DMS153 treated with DMSO at 0.1 percent for 48 hours (cell line): ENCODE results near the gene TRPV4.
"Not testable (repeated sequence)": the region's sequence is repeated elsewhere in the genome, so short reads cannot be mapped to it uniquely, and the experiment has no call there.

Experiments
- DNase-seq: peaks from one replicate; lab custom pipeline; 2025; ENCODE audit not compliant: unreplicated experiment; lab: John Stamatoyannopoulos, UW

TRPV4 gene

GRCh38 chr12:109833307-109834189 is at the start of gene TRPV4:
Gene TRPV4 (minus strand): TSS chr12:109833398. CDS start chr12:109814796, 18,602 bp downstream.
- DNase-seq = no peak

GRCh38 chr12:109881752-109882151 is 48.6 kb upstream of the TRPV4 start:
- DNase-seq = no peak

GRCh38 chr12:109880938-109881337 is 47.7 kb upstream of the TRPV4 start:
- no peak for DNase-seq

- peak; percentile 67 for DNase-seq
Observed at GRCh38 chr12:109880043-109880931, 47.1 kb upstream of the TRPV4 start, which contains the start of gene GLTP. Gene GLTP (minus strand): TSS chr12:109880541. CDS start chr12:109880374, 167 bp downstream.

GRCh38 chr12:109879351-109880042 is 46.3 kb upstream of the TRPV4 start:
- no peak for DNase-seq

- DNase-seq = no peak
Observed at GRCh38 chr12:109878749-109879148, 45.6 kb upstream of the TRPV4 start.

GRCh38 chr12:109878247-109878625 is 45.0 kb upstream of the TRPV4 start:
- no peak for DNase-seq

- DNase-seq = no peak
Observed at GRCh38 chr12:109877504-109878246, 44.5 kb upstream of the TRPV4 start.

- no peak for DNase-seq
Observed at GRCh38 chr12:109876406-109876805, 43.2 kb upstream of the TRPV4 start.

- no peak for DNase-seq
Observed at GRCh38 chr12:109875572-109876131, 42.5 kb upstream of the TRPV4 start.

- no peak for DNase-seq
Observed at GRCh38 chr12:109873653-109874052, 40.5 kb upstream of the TRPV4 start.

- DNase-seq = no peak
Observed at GRCh38 chr12:109871668-109872314, 38.6 kb upstream of the TRPV4 start.

- no peak for DNase-seq
Observed at GRCh38 chr12:109870648-109871047, 37.5 kb upstream of the TRPV4 start.

GRCh38 chr12:109868182-109869051 is 35.2 kb upstream of the TRPV4 start:
- no peak for DNase-seq

GRCh38 chr12:109864916-109865315 is 31.7 kb upstream of the TRPV4 start:
- DNase-seq = no peak

GRCh38 chr12:109863847-109864712 is 30.9 kb upstream of the TRPV4 start:
- DNase-seq = no peak

- not testable (repeated sequence) for DNase-seq
Observed at GRCh38 chr12:109862491-109862890, 29.3 kb upstream of the TRPV4 start.
